HAP-1 (cell line): Measurements from ENCODE around the gene SIRT6.
A peak's percentile ranks its signal among the peaks of the same experiment; 100 is the strongest.
"Not testable (repeated sequence)": the region's sequence is repeated elsewhere in the genome, so short reads cannot be mapped to it uniquely, and the experiment has no call there.

Experiments
- DNase-seq, 2 experiments: peaks; one replicate each; pipeline ENCODE4 v3.0.0-alpha.2; 2016 to 2020; ENCODE audit warnings: low spot score in 2 of 2
- H3K27me3 ChIP-seq: fragments of 250-450 bp; sonication (Bioruptor Pico); 2 replicates; pipeline ENCODE4 v1.5.1; 2020; ENCODE audit warnings: low read depth, mild to moderate bottlenecking, moderate library complexity
- H3K36me3 ChIP-seq: fragments of 250-450 bp; sonication (Bioruptor Pico); replicated peaks from 2 replicates; pipeline ENCODE4 v1.5.1; 2020; ENCODE audit warnings: mild to moderate bottlenecking
- H3K4me1 ChIP-seq: fragments of 250-450 bp; sonication (Bioruptor Pico); 2 replicates; pipeline ENCODE4 v1.5.1; 2020; ENCODE audit warnings: mild to moderate bottlenecking
- H3K4me3 ChIP-seq: fragments of 250-450 bp; sonication (Bioruptor Pico); 2 replicates; pipeline ENCODE4 v1.5.1; 2020; ENCODE audit warnings: mild to moderate bottlenecking, moderate library complexity
- H3K9me3 ChIP-seq: fragments of 250-450 bp; sonication (Bioruptor Pico); 2 replicates; pipeline ENCODE4 v1.5.1; 2020; ENCODE audit warnings: mild to moderate bottlenecking, moderate library complexity
- in situ Hi-C: fragments of 300-500 bp; cut with MboI; formaldehyde crosslinking; loops from 3 replicates; pipeline ENCODE4 v1.14.3; 2020; ENCODE audit warnings: low sequenced_read_pairs, inconsistent platforms, mixed read lengths

The SIRT6 gene

DNA sequence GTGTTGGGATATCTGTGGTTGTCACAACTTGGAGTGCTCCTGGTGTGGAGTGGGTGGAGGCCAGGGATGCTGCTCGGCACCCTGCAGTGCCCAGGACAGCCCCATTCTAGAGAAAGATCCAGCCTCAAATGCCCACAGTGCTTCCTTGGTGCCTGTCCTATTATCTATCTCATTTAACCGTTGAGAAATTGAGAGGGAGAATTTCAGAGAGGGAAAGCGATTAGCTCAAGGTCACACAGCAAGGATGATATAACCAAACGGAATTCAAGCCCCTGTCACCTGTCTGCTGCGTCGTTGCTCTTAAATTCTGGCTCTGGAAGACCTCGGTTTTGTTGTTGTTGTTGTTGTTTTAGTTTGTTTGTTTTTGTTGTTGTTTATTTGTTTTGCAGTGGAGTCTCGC, 13.6 kb upstream of the SIRT6 start:
- no peak for DNase-seq
- Histone ChIP-seq H3K36me3 (no peaks in the 10 kb centered on the region), H3K4me1 (no peaks in the 10 kb centered on the region), H3K9me3 (no peaks in the 10 kb centered on the region), H3K4me3 (no peak overlapping the region), H3K27me3 (peaks cover 23% of the 10 kb centered on the region)
- in situ Hi-C loops: no loop called here

DNA sequence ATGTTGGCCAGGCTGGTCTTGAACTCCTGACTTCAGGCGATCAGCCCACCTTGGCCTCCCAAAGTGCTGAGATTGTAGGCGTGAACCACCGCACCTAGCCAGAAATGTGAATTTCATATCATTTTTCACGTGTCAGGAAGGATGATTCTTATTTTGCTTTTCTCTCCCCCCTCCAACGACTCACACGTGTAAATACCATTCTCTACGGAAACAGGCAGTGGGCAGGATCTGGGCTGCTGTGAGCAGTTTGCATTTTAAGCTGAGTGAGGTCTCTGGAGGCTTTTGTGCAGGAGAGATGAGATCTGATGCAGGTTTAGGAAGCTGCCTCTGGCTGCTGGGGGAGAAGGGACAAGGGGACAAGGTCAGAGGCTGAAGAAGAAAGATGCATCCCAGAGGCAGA, 12.0 kb upstream of the SIRT6 start:
- H3K4me3 ChIP-seq: no peak overlapping the region
- H3K36me3 ChIP-seq: no peaks in the 10 kb centered on the region
- no peaks in the 10 kb centered on the region for H3K4me1 ChIP-seq
- no peak for DNase-seq
- peaks cover 19% of the 10 kb centered on the region for H3K27me3 ChIP-seq
- no peaks in the 10 kb centered on the region for H3K9me3 ChIP-seq
- in situ Hi-C loops: no loop called here

DNA sequence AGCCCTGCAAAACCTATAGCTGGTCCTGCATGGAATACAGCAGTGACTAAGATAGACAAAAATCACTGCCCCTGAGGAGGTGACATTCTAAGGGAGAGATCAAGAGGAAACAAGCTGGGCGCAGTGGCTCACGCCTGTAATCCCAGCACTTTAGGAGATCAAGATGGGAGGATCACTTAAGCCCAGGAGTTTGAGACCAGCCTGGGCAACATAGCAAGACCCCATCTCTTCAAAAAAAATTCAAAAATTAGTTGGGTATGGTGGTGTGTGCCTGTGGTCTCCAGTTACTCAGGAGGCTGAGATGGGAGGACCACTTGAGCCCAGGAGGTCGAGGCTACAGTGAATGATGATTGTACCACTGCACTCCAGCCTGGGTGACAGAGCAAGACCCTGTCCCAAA, 10.2 kb upstream of the SIRT6 start:
- in situ Hi-C loops, DNase-seq: not testable (repeated sequence)

DNA sequence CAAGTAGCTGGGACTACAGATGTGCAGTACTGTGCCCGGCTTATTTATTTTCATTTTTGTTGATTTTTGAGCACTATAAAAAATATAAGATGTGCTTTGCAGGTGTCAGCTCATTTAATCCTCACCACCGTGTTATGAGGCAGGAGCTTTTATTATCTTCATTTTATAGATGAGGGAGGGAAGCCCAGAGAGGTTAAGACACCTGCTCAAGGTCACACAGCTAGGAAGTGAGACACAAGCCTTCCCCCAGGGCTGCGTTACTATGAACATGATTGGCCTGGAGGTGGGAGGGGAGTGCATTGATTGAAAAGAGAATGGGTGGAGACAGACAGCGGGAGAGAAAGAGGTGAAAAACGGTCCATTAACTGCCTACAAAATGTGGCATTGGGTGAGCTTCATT, 7.3 kb upstream of the SIRT6 start:
- Histone ChIP-seq H3K36me3 (no peaks in the 10 kb centered on the region), H3K27me3 (no peaks in the 10 kb centered on the region), H3K4me3 (no peak overlapping the region), H3K4me1 (no peaks in the 10 kb centered on the region), H3K9me3 (no peaks in the 10 kb centered on the region)
- in situ Hi-C loops: no loop called here
- no peak for DNase-seq

More for the DNA sequence above, 10.2 kb upstream of the SIRT6 start:
- H3K4me3 ChIP-seq, H3K27me3 ChIP-seq, H3K36me3 ChIP-seq, H3K9me3 ChIP-seq, H3K4me1 ChIP-seq: not testable (repeated sequence)

DNA sequence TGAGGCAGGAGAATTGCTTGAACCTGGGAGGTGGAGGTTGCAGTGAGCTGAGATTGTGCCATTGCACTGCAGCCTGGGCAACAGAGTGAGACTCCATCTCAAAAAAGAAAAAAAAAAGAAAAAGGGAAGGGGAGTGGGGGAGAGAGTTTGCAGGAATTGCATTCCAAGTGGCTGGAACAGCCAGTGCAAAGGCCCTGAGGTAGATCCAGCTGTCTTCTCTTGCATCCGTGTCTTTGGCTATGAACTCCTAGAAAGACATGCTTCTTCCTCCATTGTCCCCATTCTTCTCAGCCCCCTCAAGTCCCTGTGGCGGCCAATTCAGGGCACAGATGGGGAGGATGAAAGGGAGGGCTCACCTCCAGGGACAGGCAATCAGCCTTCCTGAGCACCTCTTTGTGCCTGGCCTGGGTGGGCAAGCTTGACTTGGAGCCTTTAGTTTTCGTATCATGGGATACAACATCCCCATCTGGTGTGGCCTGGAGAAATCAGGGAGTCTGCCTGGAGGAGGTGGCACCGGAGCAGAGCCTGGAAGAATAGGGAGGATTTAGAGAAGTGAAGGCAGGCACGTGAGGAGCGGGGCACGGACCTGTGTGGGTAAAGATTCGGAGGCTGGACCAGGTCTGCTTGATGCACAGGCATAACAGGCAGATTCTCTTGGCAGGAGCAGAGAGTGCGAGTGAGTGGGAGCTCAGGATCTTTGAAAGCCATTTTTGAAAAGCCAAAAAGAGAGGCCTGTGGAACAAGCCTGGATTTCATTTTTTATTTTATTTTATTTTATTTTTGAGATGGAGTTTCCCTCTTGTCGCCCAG, 5.2 kb upstream of the SIRT6 start:
- Histone ChIP-seq H3K9me3 (no peaks in the 10 kb centered on the region), H3K27me3 (no peaks in the 10 kb centered on the region), H3K4me3 (no peak overlapping the region), H3K4me1 (no peaks in the 10 kb centered on the region; the same call in 1 of the 2 replicates), H3K36me3 (no peaks in the 10 kb centered on the region)
- DNase-seq: no peak
- in situ Hi-C loops: no loop called here

DNA sequence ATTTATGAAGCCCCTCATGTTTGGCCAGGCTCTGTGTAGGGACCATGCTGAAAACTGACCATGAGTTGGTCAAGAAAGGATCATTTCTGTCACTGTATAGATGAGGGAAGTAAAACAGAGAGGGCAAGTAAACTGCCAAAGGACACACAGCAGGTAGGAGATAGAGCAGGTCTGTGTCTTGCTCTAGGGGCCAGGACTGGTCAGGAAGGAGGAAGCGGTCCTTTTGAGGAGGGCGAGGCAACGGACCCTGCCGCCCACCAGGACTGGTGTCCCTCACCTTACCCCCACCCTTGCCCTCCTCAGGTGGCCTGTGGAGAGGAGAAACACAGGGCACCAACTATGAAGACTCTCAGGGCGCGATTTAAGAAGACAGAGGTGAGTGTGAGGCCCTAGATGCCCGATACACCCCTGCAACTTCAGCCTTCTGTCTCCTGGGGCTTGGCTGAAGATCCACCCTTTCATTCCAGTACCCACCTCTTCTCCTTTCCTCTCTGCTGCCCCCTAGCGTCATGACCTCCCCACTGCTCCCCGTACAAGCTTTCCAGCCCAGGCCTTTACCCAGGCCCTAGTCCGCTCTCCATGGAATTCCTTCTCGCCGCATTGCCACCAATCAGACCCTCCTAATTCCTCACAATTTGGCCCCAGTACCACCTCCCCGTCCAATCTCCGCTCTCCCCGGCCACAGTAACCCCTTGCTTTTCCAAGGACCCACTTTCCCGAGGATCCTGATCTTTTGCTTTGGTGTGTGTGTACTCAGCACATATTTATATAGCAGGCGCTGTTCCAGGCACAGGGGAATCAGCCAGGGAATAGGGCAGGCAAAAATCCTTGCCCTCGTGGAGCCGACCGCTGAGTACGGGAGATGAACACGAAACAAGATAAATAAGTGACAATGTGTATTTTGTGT, 4.0 kb upstream of the SIRT6 start:
- Histone ChIP-seq H3K36me3 (no peaks in the 10 kb centered on the region), H3K4me1 (no peaks in the 10 kb centered on the region; the same call in 1 of the 2 replicates), H3K9me3 (no peaks in the 10 kb centered on the region), H3K4me3 (no peak overlapping the region), H3K27me3 (no peaks in the 10 kb centered on the region)
- DNase-seq: peak; percentile 68 to 95
- in situ Hi-C loops: no loop called here

DNA sequence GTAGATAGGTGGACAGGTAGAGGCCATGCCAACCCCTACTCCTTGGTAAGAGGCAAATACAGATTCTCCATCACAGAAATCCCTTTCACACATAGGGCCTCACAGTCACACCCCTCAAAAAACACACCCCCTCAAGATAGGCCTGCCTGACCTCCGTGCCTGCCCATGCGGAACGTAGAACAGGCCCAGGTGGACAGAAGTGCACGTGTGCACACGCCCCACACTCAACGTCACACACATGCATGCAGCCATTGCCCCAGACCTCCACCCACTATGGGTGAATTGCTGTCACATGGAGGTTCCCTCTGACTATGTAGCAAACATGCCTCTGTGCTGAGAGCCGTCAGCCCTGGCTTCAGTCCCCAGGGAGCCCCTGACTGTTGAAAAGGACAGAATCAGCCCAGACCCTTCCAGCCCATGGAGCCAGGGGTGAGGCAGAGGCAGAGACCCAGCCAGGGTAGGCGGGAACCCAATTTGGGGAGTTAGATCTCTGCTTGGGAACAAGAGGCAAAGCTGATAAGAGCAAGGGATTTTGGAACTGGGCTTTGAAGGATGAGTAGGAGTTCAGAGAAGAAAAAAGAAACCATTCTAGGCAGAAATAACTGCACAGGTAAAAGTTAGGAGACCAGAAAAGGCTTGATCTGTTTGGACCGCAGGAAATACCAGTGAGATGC, 3.2 kb upstream of the SIRT6 start:
- Histone ChIP-seq H3K9me3 (no peaks in the 10 kb centered on the region), H3K4me1 (no peaks in the 10 kb centered on the region; the same call in 1 of the 2 replicates), H3K4me3 (no peak overlapping the region), H3K27me3 (no peaks in the 10 kb centered on the region), H3K36me3 (no peaks in the 10 kb centered on the region)
- no peak for DNase-seq
- in situ Hi-C loops: no loop called here

DNA sequence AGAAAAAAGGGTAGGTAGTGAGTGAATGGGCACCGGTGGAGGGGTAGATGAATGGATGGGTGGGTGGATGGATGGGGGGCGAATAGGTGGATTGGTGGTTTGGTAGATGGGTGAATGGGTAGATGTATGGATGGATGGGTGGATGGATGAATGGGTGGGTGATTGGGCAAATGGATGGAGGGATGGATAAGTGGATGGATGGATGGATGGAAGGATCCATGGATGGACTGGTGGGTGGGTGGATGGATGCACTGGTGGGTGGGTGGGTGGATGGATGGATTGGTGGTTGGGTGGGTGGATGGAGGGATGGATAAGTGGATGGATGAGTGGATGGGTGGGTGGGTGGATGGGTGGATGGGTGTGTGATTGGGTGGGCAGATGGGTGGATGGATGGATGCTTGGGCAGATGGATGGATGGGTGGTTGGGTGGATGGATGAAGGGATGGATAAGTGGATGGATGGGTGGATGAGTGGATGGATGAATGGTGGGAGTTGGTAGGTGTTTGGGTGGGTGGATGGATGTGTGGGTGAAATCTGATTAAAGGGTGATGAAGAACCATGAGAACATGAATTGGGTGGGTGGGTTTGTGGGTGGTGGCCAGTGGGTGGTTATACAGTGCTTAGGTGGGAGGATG, 2.5 kb upstream of the SIRT6 start:
- in situ Hi-C loops: no loop called here

DNA sequence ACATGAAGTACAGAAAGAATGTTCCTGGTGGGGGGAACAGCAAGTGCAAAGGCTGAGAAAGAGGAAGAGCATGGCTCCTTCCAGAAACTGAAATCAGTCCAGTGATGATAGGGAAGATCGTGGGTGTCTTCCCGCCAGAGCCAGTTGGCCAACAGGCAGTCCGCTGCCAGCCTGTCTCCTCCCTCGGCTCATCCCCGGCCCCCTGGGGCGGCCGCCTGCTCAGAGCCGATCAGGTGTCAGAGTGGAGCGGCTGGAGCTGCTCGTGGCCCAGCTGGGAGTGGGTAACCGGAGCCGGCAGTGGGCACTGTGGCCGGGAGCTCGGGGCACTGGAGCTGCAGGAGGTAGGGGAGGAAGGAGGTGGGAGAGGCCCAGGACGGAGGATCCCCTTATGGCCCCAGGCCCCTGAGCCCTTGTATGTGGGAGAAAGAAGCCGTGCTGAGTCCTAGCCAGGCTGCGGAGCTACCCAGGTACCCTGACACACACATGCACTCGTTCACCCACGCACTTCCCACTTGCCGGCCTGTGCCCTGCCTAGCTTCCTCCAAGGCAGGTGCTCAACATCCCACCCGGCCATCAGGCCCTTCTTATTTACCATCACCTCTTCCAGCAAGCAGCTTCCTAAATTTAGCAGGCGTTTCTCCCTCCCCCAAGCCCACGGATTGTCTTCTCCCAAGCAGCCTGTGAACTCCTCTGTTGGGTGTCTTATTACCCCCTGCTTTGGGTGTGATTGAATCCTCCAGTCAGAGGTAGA, 1.8 kb upstream of the SIRT6 start:
- no peaks in the 10 kb centered on the region for H3K9me3 ChIP-seq
- DNase-seq: no peak
- in situ Hi-C loops: no loop called here
- H3K4me3 ChIP-seq: no peak overlapping the region
- H3K27me3 ChIP-seq: no peaks in the 10 kb centered on the region
- H3K36me3 ChIP-seq: peaks cover 2% of the 10 kb centered on the region; the same call in 1 of the 2 replicates
- no peaks in the 10 kb centered on the region; the same call in 1 of the 2 replicates for H3K4me1 ChIP-seq

More for the DNA sequence above, 2.5 kb upstream of the SIRT6 start:
- Histone ChIP-seq H3K36me3 (peaks cover 2% of the 10 kb centered on the region; the same call in 1 of the 2 replicates), H3K9me3 (no peaks in the 10 kb centered on the region), H3K4me3 (no peak overlapping the region), H3K4me1 (no peaks in the 10 kb centered on the region; the same call in 1 of the 2 replicates), H3K27me3 (no peaks in the 10 kb centered on the region)
- no peak for DNase-seq

DNA sequence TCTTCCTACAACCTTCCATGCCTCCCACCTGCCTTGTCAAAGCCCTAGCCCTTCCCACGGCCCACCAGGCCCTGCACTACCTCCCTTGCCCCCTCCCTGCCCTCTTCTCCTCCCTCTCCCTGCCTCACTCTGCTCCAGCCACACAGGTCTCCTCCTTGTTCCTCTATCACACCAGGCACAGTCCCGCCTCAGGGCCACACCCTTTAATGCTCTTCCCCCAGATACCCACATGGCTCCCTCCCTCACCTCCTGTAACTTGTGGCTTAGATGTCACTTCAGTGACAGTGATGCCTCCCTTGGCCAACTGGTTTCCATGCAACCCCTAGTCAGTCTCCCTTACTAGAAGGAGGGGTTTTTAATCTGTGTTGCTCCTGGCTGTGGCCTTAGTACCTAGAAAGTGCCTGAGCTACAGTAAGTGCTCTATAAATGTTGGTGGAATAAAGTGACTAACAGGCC, 1.3 kb downstream of the SIRT6 start:
- in situ Hi-C loops: no loop called here
- H3K36me3 ChIP-seq: peaks cover 2% of the 10 kb centered on the region; the same call in 1 of the 2 replicates
- H3K4me3 ChIP-seq: peak overlapping the region; percentile 96; the same call in 1 of the 2 replicates
- H3K27me3 ChIP-seq: no peaks in the 10 kb centered on the region
- no peaks in the 10 kb centered on the region; the same call in 1 of the 2 replicates for H3K4me1 ChIP-seq
- DNase-seq: no peak
- no peaks in the 10 kb centered on the region for H3K9me3 ChIP-seq

DNA sequence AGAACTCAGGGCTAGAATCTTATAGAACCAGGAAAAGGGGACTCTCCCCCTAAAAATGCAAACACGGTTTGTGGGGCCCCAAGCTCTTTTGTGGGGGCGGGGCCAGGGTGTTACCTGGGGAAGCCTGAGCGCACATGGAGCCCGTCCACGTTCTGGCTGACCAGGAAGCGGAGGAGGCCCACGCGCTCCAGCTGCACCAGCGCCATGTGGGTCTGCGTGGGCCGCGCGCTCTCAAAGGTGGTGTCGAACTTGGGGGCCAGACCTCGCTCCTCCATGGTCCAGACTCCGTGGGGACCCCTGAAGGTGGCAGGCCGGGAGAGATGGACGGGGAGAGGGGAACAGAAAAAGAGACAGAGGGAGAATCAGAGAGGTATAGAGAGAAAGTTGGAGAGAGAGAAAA, 3.4 kb downstream of the SIRT6 start:
- Histone ChIP-seq H3K4me3 (no peak overlapping the region), H3K9me3 (no peaks in the 10 kb centered on the region), H3K4me1 (no peaks in the 10 kb centered on the region; the same call in 1 of the 2 replicates), H3K27me3 (no peaks in the 10 kb centered on the region), H3K36me3 (peaks cover 2% of the 10 kb centered on the region; the same call in 1 of the 2 replicates)
- DNase-seq: no peak
- in situ Hi-C loops: no loop called here

DNA sequence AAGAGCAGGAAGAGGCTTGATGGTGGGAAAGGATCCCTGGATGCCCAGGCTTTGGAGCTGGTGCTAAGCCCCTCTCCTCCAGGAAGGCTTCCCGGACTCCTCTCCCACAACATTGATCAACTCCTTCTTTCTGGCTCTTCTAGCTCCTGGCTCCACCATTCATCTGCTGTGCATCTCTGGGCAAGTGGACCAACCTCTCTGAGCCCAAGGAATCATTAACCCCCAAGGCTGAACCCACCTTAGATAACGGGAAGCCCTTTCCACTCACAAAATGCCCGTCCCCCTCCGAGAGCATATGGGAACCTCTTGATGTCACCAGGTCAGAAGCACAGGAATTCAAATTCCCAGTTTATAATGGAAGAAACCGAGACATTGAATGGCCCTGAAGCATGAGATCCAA, 5.2 kb downstream of the SIRT6 start:
- DNase-seq: no peak
- H3K36me3 ChIP-seq: peaks cover 2% of the 10 kb centered on the region; the same call in 1 of the 2 replicates
- H3K9me3 ChIP-seq: no peaks in the 10 kb centered on the region
- peaks cover 3% of the 10 kb centered on the region for H3K27me3 ChIP-seq
- H3K4me1 ChIP-seq: no peaks in the 10 kb centered on the region
- in situ Hi-C loops: no loop called here
- H3K4me3 ChIP-seq: no peak overlapping the region

DNA sequence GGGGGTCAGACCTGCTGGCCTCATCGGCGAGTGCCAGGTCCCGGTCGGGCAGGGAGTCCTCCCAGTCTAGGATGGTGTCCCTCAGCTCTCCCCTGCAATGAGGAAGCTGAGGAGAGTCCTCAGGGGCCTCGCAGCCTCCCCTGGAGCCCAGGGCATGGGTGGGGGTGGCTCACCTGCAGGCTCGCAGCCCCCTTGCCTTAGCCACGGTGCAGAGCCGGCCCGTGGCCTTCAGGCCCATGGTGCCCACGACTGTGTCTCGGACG, 6.8 kb downstream of the SIRT6 start:
- H3K27me3 ChIP-seq: peaks cover 3% of the 10 kb centered on the region
- no peaks in the 10 kb centered on the region for H3K9me3 ChIP-seq
- no peak overlapping the region for H3K4me3 ChIP-seq
- no peaks in the 10 kb centered on the region for H3K4me1 ChIP-seq
- in situ Hi-C loops: no loop called here
- no peak for DNase-seq
- peaks cover 2% of the 10 kb centered on the region; the same call in 1 of the 2 replicates for H3K36me3 ChIP-seq
